Neural cell (in vitro differentiated cells): Measurements from ENCODE around the gene OR4K5. TPM values are rescaled to one million over a fixed set of nuclear protein-coding genes. Genes with fewer than 3 reads are reported as not detected.

Source experiments
- H2AFZ ChIP-seq: fragments of 200-600, 300-800 bp; sonication (generic), shearing (Covaris generic); 2 replicates; pipeline ENCODE4 v1.6.0; 2014; ENCODE audit warnings: low read depth, mild to moderate bottlenecking, antibody characterized with exemption, low read length, moderate library complexity
- H3F3A ChIP-seq: fragments of 200-600 bp; shearing (Covaris generic); 2 replicates; pipeline ENCODE4 v1.6.1; 2016; ENCODE audit warnings: mild to moderate bottlenecking, moderate library complexity, mixed read lengths, antibody characterized with exemption, low read length; ENCODE audit not compliant: insufficient read depth, poor library complexity, severe bottlenecking
- H3K27ac ChIP-seq: fragments of 200-600, 300-800 bp; sonication (generic), shearing (Covaris generic); 2 replicates; pipeline ENCODE4 v1.5.1; 2014; ENCODE audit warnings: mild to moderate bottlenecking, low read length, moderate library complexity
- H3K27me3 ChIP-seq: fragments of 300-800, 200-600 bp; sonication (generic), shearing (Covaris generic); 2 replicates; pipeline ENCODE4 v1.6.0; 2014; ENCODE audit warnings: mild to moderate bottlenecking, low read depth, low read length, moderate library complexity; ENCODE audit not compliant: insufficient read depth
- H3K36me3 ChIP-seq: fragments of 300-800, 200-600 bp; sonication (generic), shearing (Covaris generic); 2 replicates; pipeline ENCODE4 v1.5.1; 2014; ENCODE audit warnings: mild to moderate bottlenecking, antibody characterized with exemption, low read length, moderate library complexity; ENCODE audit not compliant: insufficient read depth
- H3K4me2 ChIP-seq: fragments of 300-800, 200-600 bp; sonication (generic), shearing (Covaris generic); 2 replicates; pipeline ENCODE4 v1.6.0; 2014; ENCODE audit warnings: mild to moderate bottlenecking, low read length
- H3K4me3 ChIP-seq: fragments of 300-800, 200-600 bp; sonication (generic), shearing (Covaris generic); 2 replicates; pipeline ENCODE4 v1.5.1; 2014; ENCODE audit warnings: mild to moderate bottlenecking, low read length, moderate library complexity
- H3K79me2 ChIP-seq: fragments of 200-600 bp; shearing (Covaris generic); replicated peaks from 2 replicates; pipeline ENCODE4 v1.6.0; 2014; ENCODE audit warnings: mild to moderate bottlenecking, low read length, moderate library complexity; ENCODE audit not compliant: insufficient read depth
- H3K9ac ChIP-seq: fragments of 300-800, 200-600 bp; sonication (generic), shearing (Covaris generic); 2 replicates; pipeline ENCODE4 v1.6.1; 2016; ENCODE audit warnings: mild to moderate bottlenecking, low read length, mixed read lengths
- H3K9me2 ChIP-seq: fragments of 200-600 bp; shearing (Covaris generic); 2 replicates; pipeline ENCODE4 v1.6.1; 2016; ENCODE audit warnings: mild to moderate bottlenecking, low read length, mixed read lengths; ENCODE audit not compliant: insufficient read depth
- H3K9me3 ChIP-seq: fragments of 200-600, 300-800 bp; sonication (generic), shearing (Covaris generic); 2 replicates; pipeline ENCODE4 v1.6.1; 2016; ENCODE audit warnings: mild to moderate bottlenecking, mixed run types, low read length, moderate library complexity, mixed read lengths
- H4K20me1 ChIP-seq: fragments of 200-600 bp; shearing (Covaris generic); 2 replicates; pipeline ENCODE4 v1.6.1; 2016; ENCODE audit warnings: mild to moderate bottlenecking, mixed run types; ENCODE audit not compliant: insufficient read depth
- EP300 ChIP-seq: fragments of 450-650 bp; conservative IDR thresholded peaks from 2 replicates; pipeline ENCODE4 v1.6.1; 2014; ENCODE audit warnings: antibody characterized with exemption, mild to moderate bottlenecking, moderate library complexity; ENCODE audit not compliant: poor library complexity, severe bottlenecking
- EZH2 ChIP-seq: fragments of 200-600, 300-800 bp; shearing (Covaris generic), sonication (generic); IDR thresholded peaks from 2 replicates; pipeline ENCODE4 v1.6.1; 2014; ENCODE audit warnings: antibody characterized with exemption, low read length, borderline replicate concordance, mild to moderate bottlenecking; ENCODE audit not compliant: insufficient read depth, poor library complexity, severe bottlenecking
- MXI1 ChIP-seq: fragments of 450-650 bp; conservative IDR thresholded peaks from 2 replicates; pipeline ENCODE4 v1.6.1; 2014; ENCODE audit warnings: antibody characterized with exemption, mild to moderate bottlenecking; ENCODE audit not compliant: poor library complexity, severe bottlenecking
- POLR2AphosphoS5 ChIP-seq: IDR thresholded peaks from 2 replicates; pipeline ENCODE4 v1.6.1; 2012
- RAD21 ChIP-seq: fragments of 450-650 bp; conservative IDR thresholded peaks from 2 replicates; pipeline ENCODE4 v1.6.1; 2014; ENCODE audit warnings: antibody characterized with exemption, mild to moderate bottlenecking, moderate library complexity
- SMC3 ChIP-seq: fragments of 450-650 bp; conservative IDR thresholded peaks from 2 replicates; pipeline ENCODE4 v1.6.1; 2014; ENCODE audit warnings: antibody characterized with exemption, mild to moderate bottlenecking, moderate library complexity; ENCODE audit not compliant: poor library complexity
- TAF1 ChIP-seq: IDR thresholded peaks from 2 replicates; pipeline ENCODE4 v1.6.1; 2012; ENCODE audit warnings: low read depth
- polyA plus RNA-seq: library from polyadenylated mRNA; depleted of rRNA; stranded (reverse); fragments of >200 nt; gene quantifications from 2 replicates; pipeline ENCODE4 v1.2.3, GENCODE V29; 2014
- TF ChIP-seq, protein P1 (sequence below): IDR thresholded peaks from 2 replicates; pipeline ENCODE4 v1.6.1; 2012; ENCODE audit warnings: borderline replicate concordance
- TF ChIP-seq, protein P2 (sequence below): fragments of 450-650 bp; IDR thresholded peaks from 2 replicates; pipeline ENCODE4 v1.5.1; 2014; ENCODE audit warnings: antibody characterized with exemption, mild to moderate bottlenecking, moderate library complexity; ENCODE audit not compliant: poor library complexity, severe bottlenecking

Gene OR4K5
- polyA plus RNA-seq, 1 donor from 2014 or later, result not detected

DNA sequence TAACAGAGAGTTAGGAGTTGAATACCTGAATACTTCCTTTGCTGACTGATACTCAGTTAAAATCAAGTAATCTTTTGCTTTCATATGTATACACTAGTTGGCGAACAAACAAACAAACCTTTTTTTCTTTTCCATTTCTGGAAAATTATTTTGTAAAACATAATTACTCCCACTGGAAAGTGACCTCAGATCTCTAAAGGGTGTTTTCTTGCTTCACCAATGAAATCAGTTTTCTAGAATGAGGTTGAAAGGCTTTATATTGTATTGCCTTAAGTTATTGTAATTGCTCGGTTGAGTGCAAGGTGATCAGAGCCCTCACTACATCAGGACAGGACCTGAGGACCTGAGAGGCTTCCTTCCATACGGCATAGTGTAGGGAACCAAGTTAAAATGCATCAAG lies 10.2 kb downstream of the OR4K5 start, which contains the start of gene OR4K1:
TSS of gene OR4K1 (plus strand) at position 301 of the 400 bp plus-strand sequence. CDS start 4,750 bp downstream, outside the sequence.
- TF ChIP-seq, protein P1, sequence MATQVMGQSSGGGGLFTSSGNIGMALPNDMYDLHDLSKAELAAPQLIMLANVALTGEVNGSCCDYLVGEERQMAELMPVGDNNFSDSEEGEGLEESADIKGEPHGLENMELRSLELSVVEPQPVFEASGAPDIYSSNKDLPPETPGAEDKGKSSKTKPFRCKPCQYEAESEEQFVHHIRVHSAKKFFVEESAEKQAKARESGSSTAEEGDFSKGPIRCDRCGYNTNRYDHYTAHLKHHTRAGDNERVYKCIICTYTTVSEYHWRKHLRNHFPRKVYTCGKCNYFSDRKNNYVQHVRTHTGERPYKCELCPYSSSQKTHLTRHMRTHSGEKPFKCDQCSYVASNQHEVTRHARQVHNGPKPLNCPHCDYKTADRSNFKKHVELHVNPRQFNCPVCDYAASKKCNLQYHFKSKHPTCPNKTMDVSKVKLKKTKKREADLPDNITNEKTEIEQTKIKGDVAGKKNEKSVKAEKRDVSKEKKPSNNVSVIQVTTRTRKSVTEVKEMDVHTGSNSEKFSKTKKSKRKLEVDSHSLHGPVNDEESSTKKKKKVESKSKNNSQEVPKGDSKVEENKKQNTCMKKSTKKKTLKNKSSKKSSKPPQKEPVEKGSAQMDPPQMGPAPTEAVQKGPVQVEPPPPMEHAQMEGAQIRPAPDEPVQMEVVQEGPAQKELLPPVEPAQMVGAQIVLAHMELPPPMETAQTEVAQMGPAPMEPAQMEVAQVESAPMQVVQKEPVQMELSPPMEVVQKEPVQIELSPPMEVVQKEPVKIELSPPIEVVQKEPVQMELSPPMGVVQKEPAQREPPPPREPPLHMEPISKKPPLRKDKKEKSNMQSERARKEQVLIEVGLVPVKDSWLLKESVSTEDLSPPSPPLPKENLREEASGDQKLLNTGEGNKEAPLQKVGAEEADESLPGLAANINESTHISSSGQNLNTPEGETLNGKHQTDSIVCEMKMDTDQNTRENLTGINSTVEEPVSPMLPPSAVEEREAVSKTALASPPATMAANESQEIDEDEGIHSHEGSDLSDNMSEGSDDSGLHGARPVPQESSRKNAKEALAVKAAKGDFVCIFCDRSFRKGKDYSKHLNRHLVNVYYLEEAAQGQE, result no peak
- no peak for TF ChIP-seq SMC3
- no peak for TF ChIP-seq EP300
- no peak for TF ChIP-seq TAF1
- TF ChIP-seq RAD21, result no peak
- no peak for TF ChIP-seq POLR2AphosphoS5
- TF ChIP-seq, protein P2, sequence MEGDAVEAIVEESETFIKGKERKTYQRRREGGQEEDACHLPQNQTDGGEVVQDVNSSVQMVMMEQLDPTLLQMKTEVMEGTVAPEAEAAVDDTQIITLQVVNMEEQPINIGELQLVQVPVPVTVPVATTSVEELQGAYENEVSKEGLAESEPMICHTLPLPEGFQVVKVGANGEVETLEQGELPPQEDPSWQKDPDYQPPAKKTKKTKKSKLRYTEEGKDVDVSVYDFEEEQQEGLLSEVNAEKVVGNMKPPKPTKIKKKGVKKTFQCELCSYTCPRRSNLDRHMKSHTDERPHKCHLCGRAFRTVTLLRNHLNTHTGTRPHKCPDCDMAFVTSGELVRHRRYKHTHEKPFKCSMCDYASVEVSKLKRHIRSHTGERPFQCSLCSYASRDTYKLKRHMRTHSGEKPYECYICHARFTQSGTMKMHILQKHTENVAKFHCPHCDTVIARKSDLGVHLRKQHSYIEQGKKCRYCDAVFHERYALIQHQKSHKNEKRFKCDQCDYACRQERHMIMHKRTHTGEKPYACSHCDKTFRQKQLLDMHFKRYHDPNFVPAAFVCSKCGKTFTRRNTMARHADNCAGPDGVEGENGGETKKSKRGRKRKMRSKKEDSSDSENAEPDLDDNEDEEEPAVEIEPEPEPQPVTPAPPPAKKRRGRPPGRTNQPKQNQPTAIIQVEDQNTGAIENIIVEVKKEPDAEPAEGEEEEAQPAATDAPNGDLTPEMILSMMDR, result no peak
- TF ChIP-seq EZH2, result no peak
- TF ChIP-seq MXI1, result no peak
- Histone ChIP-seq H3K9me3 (no peaks in the 10 kb centered on the region), H4K20me1 (no peaks in the 10 kb centered on the region), H3F3A (no peaks in the 10 kb centered on the region), H3K79me2 (no peaks in the 10 kb centered on the region), H3K27ac (no peak within 1 kb of the TSS), H3K9me2 (no peaks in the 10 kb centered on the region), H2AFZ (no peak within 1 kb of the TSS), H3K4me3 (no peak within 1 kb of the TSS), H3K9ac (no peak within 1 kb of the TSS), H3K36me3 (no peaks in the 10 kb centered on the region), H3K4me2 (no peak within 1 kb of the TSS), H3K27me3 (no peaks in the 10 kb centered on the region)

DNA sequence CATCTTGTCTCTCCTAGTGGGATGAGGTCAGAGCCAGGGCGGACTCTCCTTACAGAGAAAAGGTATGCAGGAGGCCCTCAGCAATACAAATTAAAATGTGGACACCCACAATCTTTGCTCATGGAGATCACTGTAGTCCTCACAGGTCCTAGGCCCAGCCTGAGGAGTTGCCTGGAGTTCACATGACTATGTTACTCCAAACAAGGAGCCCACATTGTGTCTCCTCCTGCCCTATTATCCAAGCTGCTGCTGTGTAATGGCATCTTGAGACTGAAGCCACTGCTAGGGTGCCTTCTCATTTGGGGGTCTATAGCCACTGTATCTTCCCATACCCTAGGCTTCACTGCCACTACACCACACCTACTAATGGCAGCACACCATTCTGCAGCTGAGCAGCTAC lies 21.3 kb downstream of the OR4K5 start:
- Histone ChIP-seq H3K9ac (no peak overlapping the region), H3K27ac (no peak overlapping the region), H3K9me3 (no peaks in the 10 kb centered on the region), H3K79me2 (no peaks in the 10 kb centered on the region), H3K9me2 (no peaks in the 10 kb centered on the region), H3K4me2 (no peak overlapping the region), H4K20me1 (no peaks in the 10 kb centered on the region), H3K27me3 (no peaks in the 10 kb centered on the region), H2AFZ (no peak overlapping the region), H3K36me3 (no peaks in the 10 kb centered on the region), H3K4me3 (no peak overlapping the region), H3F3A (no peaks in the 10 kb centered on the region)
- no peak for TF ChIP-seq EP300
- TF ChIP-seq, protein P2, result no peak
- no peak for TF ChIP-seq EZH2
- TF ChIP-seq MXI1, result no peak
- TF ChIP-seq, protein P1, result no peak
- TF ChIP-seq TAF1, result no peak
- no peak for TF ChIP-seq SMC3
- no peak for TF ChIP-seq RAD21
- no peak for TF ChIP-seq POLR2AphosphoS5
